Activated CD4-positive, alpha-beta T cell treated with anti-CD3 and anti-CD28 coated beads, Interleukin-2, amount 10 ng/mL, durations not matched to agents 7 days and 5 days (primary cell): ENCODE data around the gene DKK2. TPM values are rescaled to one million over a fixed set of nuclear protein-coding genes. Genes with fewer than 3 reads are reported as not detected.

Experiments
- CTCF ChIA-PET: fragments of 350-600 bp; sonication (Branson Sonifier 250); formaldehyde crosslinking; loops from one replicate; lab custom pipeline; 2021; ENCODE audit warnings: antibody characterized with exemption; lab: Charles Lee
- POLR2A ChIA-PET: fragments of 350-600 bp; sonication (Branson Sonifier 250); formaldehyde crosslinking; loops from one replicate; lab custom pipeline; 2021; ENCODE audit warnings: antibody characterized with exemption; lab: Charles Lee
- DNase-seq: peaks from one replicate; pipeline ENCODE4 v3.0.0-alpha.2; 2020
- H3K27ac Mint-ChIP-seq: one replicate; pipeline ENCODE4 v1.8.0; 2021; ENCODE audit warnings: mild to moderate bottlenecking, moderate library complexity, mixed read lengths
- H3K27me3 Mint-ChIP-seq: one replicate; pipeline ENCODE4 v1.8.0; 2021; ENCODE audit warnings: mixed read lengths
- H3K36me3 Mint-ChIP-seq: one replicate; pipeline ENCODE4 v1.8.0; 2021; ENCODE audit warnings: low read depth, mixed read lengths
- H3K4me1 Mint-ChIP-seq: one replicate; pipeline ENCODE4 v1.8.0; 2021; ENCODE audit warnings: mixed read lengths
- H3K4me3 Mint-ChIP-seq: one replicate; pipeline ENCODE4 v1.8.0; 2021; ENCODE audit warnings: mild to moderate bottlenecking, moderate library complexity, mixed read lengths
- H3K9me3 Mint-ChIP-seq: one replicate; pipeline ENCODE4 v1.8.0; 2021; ENCODE audit warnings: mixed read lengths
- total RNA-seq, 2 experiments: library from RNA; stranded (reverse); gene quantifications; one replicate each; pipeline ENCODE4 v1.2.3, GENCODE V29; 2021

DKK2 gene
- not detected for total RNA-seq

- peaks cover 26% of the 10 kb centered on the region for H3K4me1 Mint-ChIP-seq
- H3K27me3 Mint-ChIP-seq = peaks cover 65% of the 10 kb centered on the region
- CTCF ChIA-PET = no interaction called here
- no peaks in the 10 kb centered on the region for H3K36me3 Mint-ChIP-seq
- H3K4me3 Mint-ChIP-seq = peak within 1 kb of the TSS; percentile 63
- no peak for DNase-seq
- H3K9me3 Mint-ChIP-seq = no peaks in the 10 kb centered on the region
- peak within 1 kb of the TSS; percentile 61 for H3K27ac Mint-ChIP-seq
- POLR2A ChIA-PET = no interaction called here
Measured at GRCh38 chr4:107035819-107036583, at the start of gene DKK2. TSS of gene DKK2 (minus strand) at chr4:107036313. CDS start at chr4:107035591, 722 bp downstream.

- ChIA-PET POLR2A (no interaction called here), CTCF (no interaction called here)
- no peaks in the 10 kb centered on the region for H3K4me1 Mint-ChIP-seq
- H3K27ac Mint-ChIP-seq = no peak overlapping the region
- no peaks in the 10 kb centered on the region for H3K36me3 Mint-ChIP-seq
- no peaks in the 10 kb centered on the region for H3K27me3 Mint-ChIP-seq
- no peak for DNase-seq
- H3K4me3 Mint-ChIP-seq = no peak overlapping the region
- peaks cover 5% of the 10 kb centered on the region for H3K9me3 Mint-ChIP-seq
Measured at GRCh38 chr4:107077192-107077591, 41.1 kb upstream of the DKK2 start.

GRCh38 chr4:107072836-107073736 is 37.0 kb upstream of the DKK2 start:
- H3K4me3 Mint-ChIP-seq = no peak overlapping the region
- CTCF ChIA-PET = no interaction called here
- POLR2A ChIA-PET = no interaction called here
- no peak for DNase-seq
- H3K9me3 Mint-ChIP-seq = no peaks in the 10 kb centered on the region
- no peaks in the 10 kb centered on the region for H3K27me3 Mint-ChIP-seq
- no peak overlapping the region for H3K27ac Mint-ChIP-seq
- H3K4me1 Mint-ChIP-seq = no peaks in the 10 kb centered on the region
- H3K36me3 Mint-ChIP-seq = no peaks in the 10 kb centered on the region

- ChIA-PET POLR2A (no interaction called here), CTCF (no interaction called here)
- Mint-ChIP-seq H3K4me3 (no peak overlapping the region), H3K4me1 (no peaks in the 10 kb centered on the region), H3K27me3 (no peaks in the 10 kb centered on the region), H3K27ac (no peak overlapping the region), H3K9me3 (no peaks in the 10 kb centered on the region), H3K36me3 (no peaks in the 10 kb centered on the region)
- no peak for DNase-seq
Measured at GRCh38 chr4:107071108-107071507, 35.0 kb upstream of the DKK2 start.

- DNase-seq = no peak
- Mint-ChIP-seq H3K27me3 (no peaks in the 10 kb centered on the region), H3K27ac (no peak overlapping the region), H3K4me1 (no peaks in the 10 kb centered on the region), H3K36me3 (no peaks in the 10 kb centered on the region), H3K4me3 (no peak overlapping the region), H3K9me3 (no peaks in the 10 kb centered on the region)
- ChIA-PET CTCF (no interaction called here), POLR2A (no interaction called here)
Measured at GRCh38 chr4:107069049-107069448, 32.9 kb upstream of the DKK2 start.

GRCh38 chr4:107068116-107068515 is 32.0 kb upstream of the DKK2 start:
- H3K4me3 Mint-ChIP-seq = no peak overlapping the region
- no peak for DNase-seq
- H3K36me3 Mint-ChIP-seq = no peaks in the 10 kb centered on the region
- ChIA-PET POLR2A (no interaction called here), CTCF (no interaction called here)
- H3K9me3 Mint-ChIP-seq = no peaks in the 10 kb centered on the region
- no peaks in the 10 kb centered on the region for H3K4me1 Mint-ChIP-seq
- no peaks in the 10 kb centered on the region for H3K27me3 Mint-ChIP-seq
- no peak overlapping the region for H3K27ac Mint-ChIP-seq

GRCh38 chr4:107066621-107067020 is 30.5 kb upstream of the DKK2 start:
- POLR2A ChIA-PET = no interaction called here
- no peak overlapping the region for H3K4me3 Mint-ChIP-seq

GRCh38 chr4:107065201-107065600 is 29.1 kb upstream of the DKK2 start:
- H3K4me1 Mint-ChIP-seq = no peaks in the 10 kb centered on the region
- H3K36me3 Mint-ChIP-seq = no peaks in the 10 kb centered on the region

More at GRCh38 chr4:107066621-107067020, 30.5 kb upstream of the DKK2 start:
- no peak for DNase-seq
- CTCF ChIA-PET = no interaction called here
- Mint-ChIP-seq H3K9me3 (no peaks in the 10 kb centered on the region), H3K4me1 (no peaks in the 10 kb centered on the region), H3K27me3 (no peaks in the 10 kb centered on the region), H3K27ac (no peak overlapping the region), H3K36me3 (no peaks in the 10 kb centered on the region)

GRCh38 chr4:107060388-107060787 is 24.3 kb upstream of the DKK2 start:
- DNase-seq = no peak
- Mint-ChIP-seq H3K27ac (no peak overlapping the region), H3K27me3 (no peaks in the 10 kb centered on the region), H3K4me1 (no peaks in the 10 kb centered on the region), H3K36me3 (no peaks in the 10 kb centered on the region), H3K9me3 (no peaks in the 10 kb centered on the region), H3K4me3 (no peak overlapping the region)
- CTCF ChIA-PET = no interaction called here
- POLR2A ChIA-PET = no interaction called here

More at GRCh38 chr4:107065201-107065600, 29.1 kb upstream of the DKK2 start:
- no peak overlapping the region for H3K27ac Mint-ChIP-seq
- DNase-seq = no peak
- ChIA-PET CTCF (no interaction called here), POLR2A (no interaction called here)
- H3K9me3 Mint-ChIP-seq = no peaks in the 10 kb centered on the region
- no peaks in the 10 kb centered on the region for H3K27me3 Mint-ChIP-seq
- no peak overlapping the region for H3K4me3 Mint-ChIP-seq

GRCh38 chr4:107058828-107059227 is 22.7 kb upstream of the DKK2 start:
- CTCF ChIA-PET = no interaction called here
- no peak overlapping the region for H3K27ac Mint-ChIP-seq
- no peaks in the 10 kb centered on the region for H3K36me3 Mint-ChIP-seq
- no peaks in the 10 kb centered on the region for H3K9me3 Mint-ChIP-seq
- no peak overlapping the region for H3K4me3 Mint-ChIP-seq
- no peaks in the 10 kb centered on the region for H3K27me3 Mint-ChIP-seq
- no peaks in the 10 kb centered on the region for H3K4me1 Mint-ChIP-seq
- POLR2A ChIA-PET = no interaction called here
- DNase-seq = no peak

- Mint-ChIP-seq H3K36me3 (no peaks in the 10 kb centered on the region), H3K4me1 (no peaks in the 10 kb centered on the region), H3K27ac (no peak overlapping the region), H3K27me3 (no peaks in the 10 kb centered on the region), H3K4me3 (no peak overlapping the region), H3K9me3 (peaks cover 4% of the 10 kb centered on the region)
- CTCF ChIA-PET = no interaction called here
- POLR2A ChIA-PET = no interaction called here
- DNase-seq = no peak
Measured at GRCh38 chr4:107050525-107051135, 14.5 kb upstream of the DKK2 start.

GRCh38 chr4:107046261-107046660 is 10.1 kb upstream of the DKK2 start:
- POLR2A ChIA-PET = no interaction called here

GRCh38 chr4:107044170-107044569 is 8.1 kb upstream of the DKK2 start:
- H3K27me3 Mint-ChIP-seq = peaks cover 9% of the 10 kb centered on the region
- POLR2A ChIA-PET = no interaction called here
- no peak for DNase-seq
- no peak overlapping the region for H3K27ac Mint-ChIP-seq
- CTCF ChIA-PET = no interaction called here
- no peak overlapping the region for H3K4me3 Mint-ChIP-seq
- H3K4me1 Mint-ChIP-seq = no peaks in the 10 kb centered on the region
- H3K9me3 Mint-ChIP-seq = peaks cover 4% of the 10 kb centered on the region
- no peaks in the 10 kb centered on the region for H3K36me3 Mint-ChIP-seq

More at GRCh38 chr4:107046261-107046660, 10.1 kb upstream of the DKK2 start:
- H3K27me3 Mint-ChIP-seq = peaks cover 4% of the 10 kb centered on the region
- H3K9me3 Mint-ChIP-seq = peaks cover 4% of the 10 kb centered on the region
- no peak overlapping the region for H3K4me3 Mint-ChIP-seq
- H3K36me3 Mint-ChIP-seq = no peaks in the 10 kb centered on the region
- no peak for DNase-seq
- CTCF ChIA-PET = no interaction called here
- no peaks in the 10 kb centered on the region for H3K4me1 Mint-ChIP-seq
- no peak overlapping the region for H3K27ac Mint-ChIP-seq
